ENCODE results near the gene MT1F. TPM values are rescaled to one million over a fixed set of nuclear protein-coding genes. Genes with fewer than 3 reads are reported as not detected.

Gene MT1F
- total and polyA plus RNA-seq, 2 donors (not counting 1 experiment from before 2014, with no cell fraction given) = 2.1 to 3.2 TPM

GRCh38 chr16:56667581-56668571 is 10.1 kb downstream of the MT1F start, which contains the start of gene MT1G:
MT1G (minus strand) TSS chr16:56668065; CDS start chr16:56667993, 72 bp downstream.
- peaks cover 41% of the 10 kb centered on the region for H3K27me3 ChIP-seq (ENCODE audit: control insufficient read depth, insufficient read depth, low read length)
- peaks cover 3% of the 10 kb centered on the region for H3K4me1 ChIP-seq (ENCODE audit: control insufficient read depth, extremely low read depth, insufficient read depth, low read length)
- peak within 1 kb of the TSS; percentile 8 for H3K4me2 ChIP-seq (ENCODE audit: extremely low read depth, insufficient read depth, low read length)
- no peak within 1 kb of the TSS for H2AFZ ChIP-seq (ENCODE audit: low read length)
- H3K9ac ChIP-seq (ENCODE audit: insufficient read depth, low read length) = no peak within 1 kb of the TSS
- H3K79me2 ChIP-seq (ENCODE audit: control insufficient read depth, insufficient read depth, low read length) = no peaks in the 10 kb centered on the region
- no peaks in the 10 kb centered on the region for H4K20me1 ChIP-seq (ENCODE audit: control insufficient read depth, extremely low read depth, insufficient read depth, low read length)
- H3K4me3 ChIP-seq (replicated peaks in 1 of 4; ENCODE audit: control extremely low read depth in 1 of 4, insufficient read depth in 1 of 4, low read depth in 3 of 4, low read length in 4 of 4) = no peak within 1 kb of the TSS
- TF ChIP-seq CTCF (conservative IDR thresholded peaks at IDR 0.05 in 1 of 2, IDR thresholded peaks at IDR 0.05 in 1 of 2; ENCODE audit: low read depth in 1 of 2, low read length in 2 of 2) (no peak), EZH2 (IDR thresholded peaks at IDR 0.05; ENCODE audit: low read length, missing control alignments) (peak; percentile 21)
- no peaks in the 10 kb centered on the region for H3K9me3 ChIP-seq (ENCODE audit: control insufficient read depth, insufficient read depth, low read depth, low read length)
- peak; percentile 15 to 16 for DNase-seq (ENCODE audit: low read depth in 2 of 2)
- H3K36me3 ChIP-seq (ENCODE audit: control insufficient read depth, insufficient read depth, low read length) = no peaks in the 10 kb centered on the region
- no peak within 1 kb of the TSS for H3K27ac ChIP-seq (ENCODE audit: insufficient read depth, low read length)

GRCh38 chr16:56669005-56669839 is 11.5 kb downstream of the MT1F start, which contains the start of gene MT1H:
MT1H (plus strand) TSS chr16:56669814; CDS start chr16:56669885, 71 bp downstream.
- Histone ChIP-seq H3K4me3 (replicated peaks in 1 of 4; ENCODE audit: control extremely low read depth in 1 of 4, insufficient read depth in 1 of 4, low read depth in 3 of 4, low read length in 4 of 4) (no peak within 1 kb of the TSS), H3K9me3 (ENCODE audit: control insufficient read depth, insufficient read depth, low read depth, low read length) (no peaks in the 10 kb centered on the region), H4K20me1 (ENCODE audit: control insufficient read depth, extremely low read depth, insufficient read depth, low read length) (no peaks in the 10 kb centered on the region), H3K4me1 (ENCODE audit: control insufficient read depth, extremely low read depth, insufficient read depth, low read length) (peaks cover 7% of the 10 kb centered on the region), H3K9ac (ENCODE audit: insufficient read depth, low read length) (no peak within 1 kb of the TSS), H3K36me3 (ENCODE audit: control insufficient read depth, insufficient read depth, low read length) (no peaks in the 10 kb centered on the region), H3K27ac (ENCODE audit: insufficient read depth, low read length) (no peak within 1 kb of the TSS), H3K27me3 (ENCODE audit: control insufficient read depth, insufficient read depth, low read length) (peaks cover 31% of the 10 kb centered on the region), H3K79me2 (ENCODE audit: control insufficient read depth, insufficient read depth, low read length) (no peaks in the 10 kb centered on the region), H2AFZ (ENCODE audit: low read length) (no peak within 1 kb of the TSS), H3K4me2 (ENCODE audit: extremely low read depth, insufficient read depth, low read length) (no peak within 1 kb of the TSS)
- no peak for TF ChIP-seq EZH2 (IDR thresholded peaks at IDR 0.05; ENCODE audit: low read length, missing control alignments)
- no peak for TF ChIP-seq CTCF (conservative IDR thresholded peaks at IDR 0.05 in 1 of 2, IDR thresholded peaks at IDR 0.05 in 1 of 2; ENCODE audit: low read depth in 1 of 2, low read length in 2 of 2)
- DNase-seq (ENCODE audit: low read depth in 2 of 2) = no peak

Measured in fibroblast of lung (primary cell).